ENCODE data around the gene FASTKD1.

FASTKD1 gene

DNA sequence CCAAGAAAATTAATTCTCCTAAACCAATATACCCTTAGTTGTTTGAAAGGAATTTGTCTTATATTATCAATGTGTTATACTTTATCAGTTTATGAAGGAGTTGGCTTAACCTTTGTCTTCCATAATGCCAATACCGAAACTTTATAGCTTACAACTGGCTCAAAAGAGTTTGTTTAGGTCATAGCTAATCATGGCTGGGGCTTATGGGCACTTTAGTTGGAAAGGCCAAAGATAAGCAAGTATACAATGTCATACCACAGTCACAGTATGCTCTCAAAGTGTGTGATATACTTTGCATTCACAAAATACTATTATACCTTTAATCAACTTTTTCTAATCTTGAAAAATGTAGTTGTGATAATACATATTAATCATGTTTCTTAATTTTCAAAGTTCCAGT is 61.8 kb downstream of the FASTKD1 start:
- DNase-seq (ENCODE audit: low read depth, low spot score), result no peak
- ChIA-PET POLR2A (no interaction called here), CTCF (no interaction called here)
- no peak overlapping the region for H3K4me3 ChIP-seq (ENCODE audit: low read depth, low read length)
- TF ChIP-seq CTCF (IDR thresholded peaks at IDR 0.05; ENCODE audit: insufficient read depth, low read length, missing control alignments), result no peak

DNA sequence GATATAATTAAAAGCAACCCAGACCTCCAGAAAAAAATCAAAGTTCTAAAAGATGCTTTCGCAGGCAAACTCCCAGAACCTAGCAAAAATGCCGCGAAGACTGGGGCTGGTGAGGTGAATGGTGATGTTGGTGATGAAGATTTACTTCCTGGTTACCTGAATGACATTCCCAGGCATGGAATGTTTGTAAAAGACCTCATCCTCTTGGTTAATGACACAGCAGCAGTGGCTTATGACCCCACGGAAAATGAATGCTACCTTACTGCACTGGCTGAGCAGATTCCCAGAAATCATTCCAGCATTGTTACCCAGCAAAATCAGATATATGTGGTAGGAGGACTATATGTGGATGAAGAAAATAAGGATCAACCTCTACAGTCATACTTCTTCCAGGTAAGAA is 63.2 kb downstream of the FASTKD1 start:
- no peak for TF ChIP-seq CTCF (IDR thresholded peaks at IDR 0.05; ENCODE audit: insufficient read depth, low read length, missing control alignments)
- ChIA-PET POLR2A (no interaction called here), CTCF (no interaction called here)
- DNase-seq (ENCODE audit: low read depth, low spot score), result no peak
- H3K4me3 ChIP-seq (ENCODE audit: low read depth, low read length), result no peak overlapping the region

- DNase-seq (ENCODE audit: low read depth, low spot score), result no peak
- TF ChIP-seq CTCF (IDR thresholded peaks at IDR 0.05; ENCODE audit: insufficient read depth, low read length, missing control alignments), result no peak
- CTCF ChIA-PET, result interaction anchor here (1.1 kb wide), 1 partner anchor 18 kb away, joined by 6 read pairs; no protein-coding TSS in a partner anchor
- no peak overlapping the region for H3K4me3 ChIP-seq (ENCODE audit: low read depth, low read length)
- POLR2A ChIA-PET, result no interaction called here
These were observed 63.7 kb downstream of the FASTKD1 start for GRCh38 chr2:169509955-169510354.

DNA sequence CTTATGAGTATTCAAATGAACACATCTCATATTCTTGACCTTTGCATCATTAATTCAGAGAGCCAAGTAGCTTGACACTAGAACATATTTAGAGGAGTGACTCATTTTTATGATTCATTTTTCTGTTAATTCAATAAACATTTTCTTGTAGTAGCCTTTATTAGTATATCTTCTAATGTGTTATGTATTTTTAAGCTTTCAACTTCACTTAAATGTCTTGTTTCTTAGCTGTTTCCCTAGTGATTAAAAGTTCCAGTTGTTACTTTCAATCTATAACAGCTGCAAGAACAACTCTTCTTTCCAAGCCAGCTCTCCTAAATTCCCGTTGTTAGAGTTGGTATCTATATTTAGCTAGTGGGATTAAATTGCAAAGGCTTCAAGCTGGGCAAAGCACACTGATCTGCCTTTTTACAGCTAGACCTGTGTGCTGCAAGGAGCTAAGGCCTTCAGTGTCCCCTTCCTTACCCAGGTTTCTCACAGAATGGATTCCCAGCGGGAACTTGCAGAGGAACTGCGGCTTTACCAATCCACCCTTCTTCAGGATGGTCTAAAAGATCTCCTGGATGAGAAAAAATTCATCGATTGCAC is 64.3 kb downstream of the FASTKD1 start, which contains the start of gene KLHL41:
TSS of gene KLHL41 (plus strand) at position 405 of the 588 bp plus-strand sequence. CDS start at position 482, 77 bp downstream.
- DNase-seq (ENCODE audit: low read depth, low spot score), result no peak
- no peak within 1 kb of the TSS for H3K4me3 ChIP-seq (ENCODE audit: low read depth, low read length)
- no peak for TF ChIP-seq CTCF (IDR thresholded peaks at IDR 0.05; ENCODE audit: insufficient read depth, low read length, missing control alignments)
- ChIA-PET POLR2A (no interaction called here), CTCF (interaction anchor here (1.1 kb wide), 1 partner anchor 18 kb away, joined by 6 read pairs; no protein-coding TSS in a partner anchor)

GRCh38 chr2:169507698-169508097 is 66.0 kb downstream of the FASTKD1 start:
- no peak overlapping the region for H3K4me3 ChIP-seq (ENCODE audit: low read depth, low read length)
- ChIA-PET POLR2A (no interaction called here), CTCF (interaction anchor here (1.6 to 1.8 kb wide), 2 partner anchors 14 to 21 kb away, joined by 4 to 5 read pairs; no protein-coding TSS in a partner anchor)
- DNase-seq (ENCODE audit: low read depth, low spot score), result no peak
- TF ChIP-seq CTCF (IDR thresholded peaks at IDR 0.05; ENCODE audit: insufficient read depth, low read length, missing control alignments), result no peak

DNA sequence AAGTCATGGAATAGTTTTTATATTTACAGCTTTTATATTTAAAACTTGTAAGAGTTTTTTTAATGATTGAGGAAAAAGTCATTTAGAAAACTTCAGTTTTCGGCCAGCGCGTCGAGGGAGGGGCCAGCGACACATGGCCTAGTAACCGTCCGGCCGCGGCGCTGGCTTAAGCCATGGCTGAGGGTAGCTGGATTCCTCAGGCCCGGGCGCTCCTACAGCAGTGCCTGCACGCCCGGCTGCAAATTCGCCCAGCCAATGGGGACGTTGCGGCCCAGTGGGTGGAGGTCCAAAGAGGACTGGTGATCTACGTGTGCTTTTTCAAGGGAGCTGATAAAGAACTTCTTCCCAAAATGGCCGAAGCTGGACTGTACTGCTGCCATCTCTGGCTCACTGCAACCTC is 69.0 kb downstream of the FASTKD1 start:
- no peak for TF ChIP-seq CTCF (IDR thresholded peaks at IDR 0.05; ENCODE audit: insufficient read depth, low read length, missing control alignments)
- CTCF ChIA-PET, result no interaction called here
- no peak for DNase-seq (ENCODE audit: low read depth, low spot score)
- no peak overlapping the region for H3K4me3 ChIP-seq (ENCODE audit: low read depth, low read length)
- POLR2A ChIA-PET, result no interaction called here
